ENCODE results near the gene TIPIN.

DNA sequence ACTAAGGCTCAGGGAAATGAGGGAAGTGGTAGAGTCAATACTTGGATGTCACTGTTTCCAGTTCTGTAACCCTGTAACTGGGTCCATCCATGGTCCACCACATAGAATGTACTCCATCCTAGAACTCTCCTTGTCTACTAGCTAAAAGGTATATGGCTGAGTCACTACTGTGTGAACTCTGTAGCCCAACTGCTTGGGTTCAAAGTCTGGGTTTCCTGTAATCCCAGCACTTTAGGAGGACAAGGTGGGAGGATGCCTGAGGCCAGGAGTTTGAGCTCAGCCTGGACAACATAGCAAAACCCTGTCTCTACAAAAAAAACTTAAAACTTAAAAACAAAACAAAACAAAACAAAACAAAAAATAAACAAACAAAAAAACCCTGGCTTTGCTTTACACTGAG lies 68.4 kb downstream of the TIPIN start:
- TF ChIP-seq ZNF24 (tag by site-specific recombination; IDR thresholded peaks at IDR 0.05) (no peak), ZNF274 (IDR thresholded peaks at IDR 0.05; ENCODE audit: low read length) (no peak), ZNF274 (tag by site-specific recombination; IDR thresholded peaks at IDR 0.05; ENCODE audit: borderline replicate concordance) (no peak), ZNF23 (tag by site-specific recombination; IDR thresholded peaks at IDR 0.05; ENCODE audit: borderline replicate concordance) (no peak), EGR2 (tag by site-specific recombination; IDR thresholded peaks at IDR 0.05; ENCODE audit: low read depth) (no peak), KLF16 (tag by site-specific recombination; IDR thresholded peaks at IDR 0.05) (no peak), ZNF221 (tag by site-specific recombination; IDR thresholded peaks at IDR 0.05; ENCODE audit: borderline replicate concordance) (no peak), ZNF426 (tag by site-specific recombination; IDR thresholded peaks at IDR 0.05) (no peak)
- TF ChIP-seq, protein P1, sequence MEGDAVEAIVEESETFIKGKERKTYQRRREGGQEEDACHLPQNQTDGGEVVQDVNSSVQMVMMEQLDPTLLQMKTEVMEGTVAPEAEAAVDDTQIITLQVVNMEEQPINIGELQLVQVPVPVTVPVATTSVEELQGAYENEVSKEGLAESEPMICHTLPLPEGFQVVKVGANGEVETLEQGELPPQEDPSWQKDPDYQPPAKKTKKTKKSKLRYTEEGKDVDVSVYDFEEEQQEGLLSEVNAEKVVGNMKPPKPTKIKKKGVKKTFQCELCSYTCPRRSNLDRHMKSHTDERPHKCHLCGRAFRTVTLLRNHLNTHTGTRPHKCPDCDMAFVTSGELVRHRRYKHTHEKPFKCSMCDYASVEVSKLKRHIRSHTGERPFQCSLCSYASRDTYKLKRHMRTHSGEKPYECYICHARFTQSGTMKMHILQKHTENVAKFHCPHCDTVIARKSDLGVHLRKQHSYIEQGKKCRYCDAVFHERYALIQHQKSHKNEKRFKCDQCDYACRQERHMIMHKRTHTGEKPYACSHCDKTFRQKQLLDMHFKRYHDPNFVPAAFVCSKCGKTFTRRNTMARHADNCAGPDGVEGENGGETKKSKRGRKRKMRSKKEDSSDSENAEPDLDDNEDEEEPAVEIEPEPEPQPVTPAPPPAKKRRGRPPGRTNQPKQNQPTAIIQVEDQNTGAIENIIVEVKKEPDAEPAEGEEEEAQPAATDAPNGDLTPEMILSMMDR (tag by site-specific recombination; IDR thresholded peaks at IDR 0.05), result no peak
